GM18520 (cell line): Measurements from ENCODE around the gene GGN.

ENCODE experiments used
- ATAC-seq: cut with Tn5 transposase; IDR thresholded peaks from one replicate; pipeline ENCODE4 v1.9.1; 2021; ENCODE audit not compliant: unreplicated experiment

The GGN gene

DNA sequence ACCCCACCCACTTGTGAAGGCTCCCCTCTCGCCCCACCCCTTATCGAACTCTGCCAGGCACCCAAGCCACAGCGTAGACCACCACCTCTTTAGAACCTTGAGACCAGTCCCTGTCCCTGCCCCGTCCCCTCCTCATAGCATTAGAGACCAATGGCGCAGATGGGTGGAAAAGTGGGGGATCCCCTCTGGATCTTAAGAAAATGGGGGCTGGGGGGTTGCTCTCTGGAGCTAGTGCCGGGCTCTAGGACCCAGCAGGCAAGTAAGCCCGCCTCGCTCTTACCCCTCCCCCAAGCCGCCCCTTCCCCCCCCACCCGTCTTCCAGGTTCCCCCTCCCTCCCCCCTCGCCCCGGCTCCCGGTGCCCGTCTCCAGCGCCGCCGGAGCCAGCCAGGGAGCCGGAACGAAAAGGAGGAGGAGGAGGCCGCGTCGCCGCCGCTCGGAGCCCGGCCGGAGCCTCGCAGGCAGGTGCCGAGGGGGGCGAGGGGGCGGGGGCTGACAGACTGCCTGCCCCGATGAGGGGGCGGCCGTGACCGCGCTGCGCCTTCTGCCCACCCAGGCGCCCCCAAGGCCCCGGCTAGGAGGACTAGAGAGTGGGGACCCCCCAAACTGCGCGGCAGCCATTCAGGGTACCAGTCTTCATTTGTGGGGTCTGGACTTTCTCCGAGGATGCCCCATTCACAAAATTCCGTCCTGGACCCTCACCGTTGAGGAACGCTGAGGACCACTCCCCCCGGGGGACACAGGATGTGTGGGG, 691 bp upstream of the GGN start, which contains the start of gene SPRED3:
Gene SPRED3 (plus strand): TSS at position 349 of the 752 bp plus-strand sequence. CDS start 1,606 bp downstream, outside the sequence.
- no peak for ATAC-seq

DNA sequence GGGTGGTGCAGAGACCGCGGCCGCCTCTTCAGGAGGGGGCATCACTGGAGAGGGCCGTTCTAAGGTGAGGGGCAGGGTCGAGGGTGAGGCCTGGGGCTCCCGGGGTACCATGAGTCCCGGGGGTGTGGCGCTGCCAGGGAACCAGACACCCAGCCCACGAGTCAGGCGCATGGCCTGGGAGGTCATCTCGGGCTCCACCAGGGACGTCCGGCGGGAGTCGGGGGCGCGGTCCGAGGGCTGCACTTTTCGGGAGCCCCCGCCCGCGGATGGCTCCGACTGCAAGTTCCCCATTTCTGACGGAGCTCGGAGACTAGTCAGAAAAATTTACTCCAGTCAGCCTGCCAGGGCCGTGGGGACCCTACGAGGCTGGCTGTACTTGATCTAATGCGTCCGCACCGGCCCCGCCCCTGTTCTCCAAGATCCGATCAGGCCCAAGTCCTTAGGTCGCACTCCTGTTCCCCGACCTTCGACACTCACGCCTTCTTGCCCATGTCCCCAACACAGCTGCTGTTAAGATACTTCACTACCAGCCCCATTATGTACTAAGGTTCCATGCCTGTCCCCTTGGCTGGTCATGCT, 774 bp downstream of the GGN start:
- no peak for ATAC-seq

DNA sequence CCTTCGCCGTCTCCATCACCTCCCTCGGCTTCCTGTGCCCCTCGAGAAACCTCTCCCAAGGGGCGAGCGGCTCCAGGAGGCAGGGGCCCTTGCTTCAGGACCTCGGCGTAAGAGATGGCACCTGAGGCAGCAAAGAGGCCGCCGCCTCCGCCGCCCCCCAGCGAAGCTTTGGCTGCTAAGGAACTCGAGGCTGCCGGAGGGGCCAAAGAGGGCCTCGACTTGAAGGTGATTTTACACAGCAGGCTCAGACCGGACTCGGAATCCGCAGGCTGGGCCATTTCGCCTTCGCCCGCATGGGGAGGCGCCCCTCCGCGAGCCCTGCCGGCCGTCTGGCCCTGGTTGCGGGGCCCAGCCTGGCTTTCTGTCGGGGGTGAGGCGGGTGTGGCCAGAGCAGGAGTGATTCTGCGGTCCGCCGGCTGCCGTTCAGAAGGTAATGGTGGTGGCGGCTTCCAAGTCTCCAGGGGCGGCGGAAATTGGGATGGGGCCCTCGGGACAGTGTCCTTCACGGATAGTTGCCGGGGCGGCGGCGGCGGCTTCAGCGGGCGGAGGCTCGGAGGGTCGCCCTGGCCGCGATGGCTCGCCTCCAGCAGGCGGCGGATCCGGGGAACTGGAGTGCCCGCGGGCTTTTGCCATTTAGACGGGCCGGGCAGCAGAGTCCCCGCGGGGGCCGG, 1.4 kb downstream of the GGN start:
- no peak for ATAC-seq

DNA sequence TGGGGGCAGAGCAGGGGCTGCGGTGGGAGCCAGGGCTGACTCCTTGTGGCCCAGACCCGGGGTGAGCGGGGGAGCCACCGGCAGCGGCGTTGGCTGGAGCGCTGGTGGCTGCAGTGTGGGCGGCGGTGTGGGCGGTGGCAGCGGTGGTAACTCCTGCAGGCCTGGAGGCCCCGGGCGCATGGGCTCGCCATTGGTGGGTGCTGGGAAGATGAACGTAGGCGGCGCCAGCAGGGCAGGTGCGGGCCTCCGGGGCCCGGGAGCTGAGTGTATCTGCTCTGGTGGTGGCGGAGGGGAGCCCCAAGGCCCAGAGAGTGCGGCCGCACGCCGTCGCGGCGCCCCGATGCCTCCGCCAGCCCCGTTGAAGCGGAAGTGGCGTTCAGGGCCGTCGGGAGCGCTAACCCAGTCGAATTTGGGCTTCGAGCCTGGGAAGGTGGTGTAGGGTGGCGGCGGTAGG, 2.0 kb downstream of the GGN start:
- no peak for ATAC-seq

DNA sequence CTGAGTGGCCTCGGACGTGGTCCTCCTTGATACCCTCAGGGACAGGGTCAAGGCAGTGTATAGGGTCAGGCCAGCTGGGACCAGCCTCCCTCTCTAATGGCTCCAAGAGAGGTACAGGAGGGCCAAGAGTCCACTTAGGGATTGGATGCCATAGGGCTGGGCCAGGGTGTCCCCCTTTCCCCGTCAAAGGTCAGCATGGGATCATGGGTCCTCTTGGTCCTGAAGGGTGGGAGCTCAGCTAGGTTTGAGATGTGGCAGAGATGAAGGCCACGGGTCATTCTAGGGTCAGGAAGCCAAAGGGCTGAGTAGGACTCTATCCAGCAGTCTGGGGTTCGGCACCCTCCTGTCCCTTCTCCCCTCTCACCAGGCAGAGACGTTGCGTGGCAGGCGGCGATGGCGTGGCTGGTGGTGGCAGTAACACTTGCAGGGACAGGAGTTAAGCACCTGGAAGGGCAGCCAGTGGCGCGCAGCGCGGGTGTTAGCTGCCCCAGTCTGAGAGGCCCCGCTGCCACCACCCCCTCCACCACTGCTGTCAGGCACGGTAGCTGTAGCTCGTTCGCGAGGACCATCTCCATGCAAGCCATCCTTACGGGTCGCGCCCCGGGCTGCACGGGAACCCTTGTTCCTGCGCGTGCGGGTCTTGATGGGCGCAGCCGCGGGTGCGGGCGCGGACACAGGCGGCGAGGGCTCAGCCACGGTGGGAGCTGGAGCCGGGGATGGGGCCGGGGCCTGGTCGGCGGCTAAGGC, 2.6 kb downstream of the GGN start:
- ATAC-seq, result no peak

DNA sequence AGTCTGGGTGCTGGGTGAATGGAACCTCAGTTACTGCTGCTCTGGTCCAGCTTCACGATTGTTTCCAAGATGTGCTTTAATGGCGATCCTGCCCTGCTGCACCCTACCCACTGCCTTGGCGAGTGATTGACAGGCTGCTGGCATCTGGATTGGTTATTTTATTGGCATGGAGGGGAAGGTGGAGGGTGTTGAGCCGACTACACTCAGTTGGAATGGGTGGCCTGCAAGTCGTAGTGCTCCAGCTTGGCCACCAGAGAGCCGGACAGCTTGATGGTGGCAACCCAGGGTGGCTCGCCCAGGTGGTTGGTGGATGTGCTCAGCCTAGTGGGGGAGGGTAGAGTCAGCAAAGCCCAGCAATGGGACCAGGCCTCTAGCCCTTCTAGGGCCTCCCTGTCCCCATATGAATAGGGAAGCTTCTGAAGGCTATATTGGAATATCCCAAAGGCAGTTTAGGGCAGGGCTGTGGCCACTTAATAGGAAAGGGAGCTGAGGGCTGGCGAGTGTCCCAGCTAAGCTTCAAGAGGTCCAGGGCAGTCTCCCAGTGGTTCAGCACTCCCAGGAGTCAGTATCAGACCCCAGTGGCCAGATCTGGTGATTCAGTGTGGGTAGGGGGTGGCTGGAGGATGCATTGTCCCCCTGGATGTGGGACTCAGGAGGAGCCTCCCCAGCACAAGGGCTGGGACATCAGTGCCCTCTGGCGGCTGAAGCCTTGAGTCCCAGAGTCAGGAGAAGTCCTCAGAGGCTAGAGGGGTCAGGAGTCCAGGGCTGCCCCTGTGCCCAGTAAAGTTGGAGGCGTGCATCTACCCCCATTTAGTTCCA, 3.4 kb downstream of the GGN start:
- ATAC-seq, result no peak

DNA sequence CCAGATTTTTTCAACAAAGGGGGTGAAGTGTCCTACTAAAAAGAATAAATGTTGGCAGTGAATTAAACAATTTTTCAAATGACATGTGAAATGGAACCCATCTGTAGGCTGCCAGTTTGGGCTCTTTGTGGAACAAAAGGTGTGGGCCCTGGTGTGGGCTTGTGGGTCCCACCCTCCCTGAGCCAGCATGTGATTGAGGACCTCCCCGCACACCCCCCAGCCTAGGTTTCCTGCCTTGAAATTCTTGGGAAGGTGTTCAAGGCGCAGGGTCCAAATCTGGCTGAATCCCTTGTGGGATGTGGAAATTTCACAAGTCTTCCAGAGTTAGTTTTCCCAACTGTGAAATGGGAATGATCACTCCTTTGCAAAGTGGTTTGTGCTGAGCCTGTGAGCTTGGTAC, 4.1 kb downstream of the GGN start:
- no peak for ATAC-seq

DNA sequence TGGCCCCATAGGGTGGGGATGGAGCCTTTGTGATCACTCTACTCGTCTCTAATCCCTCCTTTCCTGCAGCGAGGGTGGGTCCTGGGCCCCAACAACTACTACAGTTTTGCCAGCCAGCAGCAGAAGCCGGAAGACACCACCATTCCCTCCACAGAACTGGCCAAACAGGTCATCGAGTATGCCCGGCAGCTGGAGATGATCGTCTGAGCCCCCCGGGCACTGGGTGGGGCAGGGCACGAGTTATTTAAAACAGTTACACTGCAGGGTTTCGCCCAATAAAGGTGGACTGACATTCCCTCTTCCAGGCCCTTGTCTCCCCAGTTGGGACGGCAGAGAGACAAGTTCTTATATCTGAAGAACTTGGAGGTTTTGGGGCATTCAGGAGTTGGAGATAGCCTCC, 4.7 kb downstream of the GGN start:
- no peak for ATAC-seq

DNA sequence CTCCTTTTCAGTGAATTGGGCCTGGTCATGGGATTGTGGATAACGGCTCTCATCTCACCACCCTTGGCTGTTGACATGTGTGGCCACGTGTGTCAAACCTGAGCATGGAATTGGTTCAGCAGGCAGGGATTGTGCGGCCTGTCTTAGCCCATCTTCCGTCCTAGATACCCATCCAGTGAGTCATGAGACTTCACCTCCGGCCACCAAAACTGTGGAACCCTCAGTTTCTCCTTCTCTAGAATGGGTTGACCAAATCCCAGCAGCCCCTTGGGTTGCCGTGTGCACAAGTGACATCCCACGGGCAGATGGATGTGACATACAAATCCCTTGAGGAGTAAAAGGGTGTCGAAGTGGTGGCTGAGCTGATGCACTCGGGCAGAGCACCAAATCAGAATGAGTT, 6.7 kb downstream of the GGN start:
- ATAC-seq, result no peak

DNA sequence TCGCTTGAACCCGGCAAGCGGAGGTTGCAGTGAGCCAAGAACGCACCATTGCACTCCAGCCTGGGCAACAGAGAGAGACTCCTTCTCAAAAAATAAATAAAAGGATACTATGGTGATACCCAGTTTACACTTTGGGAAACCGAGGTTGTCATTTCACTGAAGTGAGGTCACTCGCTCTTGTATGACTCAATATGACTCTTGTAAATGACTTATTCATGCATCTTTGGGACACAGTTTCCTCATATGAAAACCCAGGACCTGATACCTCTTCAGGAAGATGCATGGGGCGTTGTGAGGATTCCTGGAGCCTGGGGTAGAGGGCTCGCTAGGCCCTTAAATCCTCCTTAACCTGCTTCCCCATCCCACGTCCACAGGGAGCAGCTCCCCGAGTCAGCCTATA, 9.0 kb downstream of the GGN start:
- no peak for ATAC-seq

DNA sequence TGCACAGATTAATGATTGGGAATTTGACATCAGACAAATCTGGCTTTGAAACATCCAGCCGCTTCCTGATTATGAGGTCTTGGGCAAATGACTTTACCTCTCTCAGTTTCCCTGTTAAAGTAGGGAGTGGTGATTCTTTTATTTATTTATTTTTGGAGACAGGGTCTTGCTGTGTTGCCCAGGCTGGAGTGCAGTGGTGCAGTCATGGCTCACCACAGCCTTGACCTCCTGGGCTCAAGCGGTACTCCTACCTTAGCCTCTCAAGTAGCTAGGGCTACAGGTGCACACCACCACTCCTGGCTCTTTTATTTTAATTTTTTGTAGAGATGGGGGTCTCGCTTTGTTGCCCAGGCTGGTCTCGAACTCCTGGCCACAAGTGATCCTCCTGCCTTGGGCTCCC, 10.8 kb downstream of the GGN start:
- no peak for ATAC-seq

DNA sequence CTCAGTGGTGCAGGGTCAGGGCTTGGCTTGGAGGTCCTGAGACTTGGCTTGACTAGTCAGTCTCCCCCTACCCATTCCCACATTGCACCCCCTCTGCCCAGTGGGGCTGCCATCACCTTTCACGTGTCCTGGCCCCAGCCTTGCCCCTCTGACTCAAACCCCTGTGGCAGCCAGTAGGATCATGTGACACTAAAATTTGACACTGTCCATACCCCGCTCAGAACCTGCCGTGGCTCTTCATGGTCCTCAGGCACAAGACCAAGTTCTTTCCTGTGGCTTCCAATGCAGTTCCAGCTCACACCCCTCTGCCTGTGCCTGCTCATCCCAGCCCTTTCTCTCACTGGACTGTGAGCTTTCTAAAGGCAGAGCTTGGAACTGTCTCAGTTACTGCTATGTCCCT, 11.3 kb downstream of the GGN start:
- no peak for ATAC-seq

DNA sequence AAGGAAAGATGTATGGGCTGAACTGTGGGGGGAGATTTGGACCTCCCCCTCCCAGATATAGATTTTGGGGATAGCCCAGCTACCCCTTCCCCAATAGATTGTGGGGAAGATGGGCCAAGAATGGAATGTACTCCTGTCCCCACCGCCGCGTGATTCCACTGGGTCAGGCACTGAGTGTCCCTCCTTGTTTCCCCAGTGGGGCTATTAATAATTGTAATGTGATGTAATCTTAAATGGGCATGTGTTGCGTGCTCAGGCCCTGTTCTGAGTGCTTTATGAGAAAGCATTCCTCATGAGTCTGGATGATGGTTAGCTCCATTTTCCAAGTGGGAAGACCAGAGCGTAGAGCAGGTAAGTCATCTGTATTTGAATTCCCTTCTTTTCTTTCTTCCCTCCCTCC, 12.1 kb downstream of the GGN start:
- no peak for ATAC-seq

DNA sequence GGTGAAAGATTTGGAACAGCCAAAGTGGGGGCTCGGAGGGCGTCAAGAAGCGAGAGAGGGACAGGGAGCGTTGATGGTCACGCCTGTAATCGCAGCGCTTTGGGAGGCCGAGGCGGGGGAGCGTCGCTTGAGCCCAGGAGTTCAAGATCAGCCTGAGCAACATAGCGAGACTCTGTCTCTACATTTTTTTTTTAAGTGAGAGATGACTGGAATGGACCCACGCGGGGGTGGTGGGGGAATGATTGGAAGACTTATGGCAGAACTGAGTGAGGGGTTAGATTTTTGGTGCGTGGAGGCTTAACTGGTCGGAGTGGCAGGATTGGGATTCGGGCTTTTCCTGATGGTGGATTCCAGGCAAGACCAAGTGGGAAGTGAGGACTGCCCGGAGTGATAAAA, 12.7 kb downstream of the GGN start:
- ATAC-seq, result no peak

DNA sequence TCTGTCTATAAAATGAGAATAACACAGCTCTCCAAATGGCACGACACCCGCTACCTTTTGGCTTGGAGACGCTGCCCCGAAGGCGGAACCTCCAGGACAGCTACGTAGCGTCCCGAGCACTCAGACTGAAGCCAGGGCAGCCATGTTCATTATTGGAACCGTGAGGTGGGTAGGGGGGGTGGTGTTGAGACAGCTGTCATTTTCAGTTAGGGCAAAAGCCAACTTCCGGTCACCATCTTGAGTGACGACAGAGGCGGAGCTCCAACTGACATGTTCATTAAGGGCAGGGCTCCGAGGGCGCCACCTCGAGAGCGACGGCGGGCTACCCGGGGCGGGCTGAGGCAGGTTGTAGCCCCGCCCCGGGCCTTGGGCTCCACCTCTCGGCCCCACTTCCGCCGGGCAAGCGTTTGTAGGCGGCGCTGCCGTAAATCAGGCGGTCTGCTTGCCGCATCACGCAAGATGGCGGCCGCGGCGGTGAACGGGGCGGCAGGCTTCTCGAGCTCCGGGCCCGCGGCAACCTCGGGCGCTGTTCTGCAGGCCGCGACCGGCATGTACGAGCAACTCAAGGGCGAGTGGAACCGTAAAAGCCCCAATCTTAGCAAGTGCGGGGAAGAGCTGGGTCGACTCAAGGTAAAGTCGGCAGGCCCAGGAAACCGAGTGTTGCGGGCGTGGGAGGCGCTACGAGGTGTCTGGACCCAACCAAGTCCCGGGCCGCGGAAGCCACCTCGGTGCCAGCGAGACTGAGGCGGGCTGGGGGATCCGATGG, 13.3 kb downstream of the GGN start, which contains the start of gene PSMD8:
Gene PSMD8 (plus strand): TSS at position 240 of the 766 bp plus-strand sequence. CDS start 31 bp downstream, at position 271.
- peak; percentile 96 for ATAC-seq

DNA sequence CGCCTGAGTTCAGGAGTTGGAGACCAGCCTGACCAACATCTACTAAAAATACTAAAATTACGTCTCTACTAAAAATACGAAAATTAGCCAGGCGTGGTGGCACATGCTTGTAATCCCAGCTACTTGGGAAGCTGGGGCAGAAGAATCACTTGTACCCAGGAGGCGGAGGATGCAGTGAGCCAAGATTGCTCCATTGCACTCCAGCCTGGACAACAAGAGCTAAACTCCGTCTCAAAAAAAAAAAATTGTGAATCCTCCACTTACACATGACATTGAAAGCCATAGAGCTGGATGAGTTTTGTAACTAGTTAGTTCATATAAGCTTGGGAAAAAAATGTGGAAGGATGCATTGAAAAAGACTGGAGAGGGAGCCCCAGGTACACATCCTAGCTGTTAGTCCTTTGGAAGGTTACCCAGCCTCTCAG, 13.9 kb downstream of the GGN start:
- no peak for ATAC-seq

DNA sequence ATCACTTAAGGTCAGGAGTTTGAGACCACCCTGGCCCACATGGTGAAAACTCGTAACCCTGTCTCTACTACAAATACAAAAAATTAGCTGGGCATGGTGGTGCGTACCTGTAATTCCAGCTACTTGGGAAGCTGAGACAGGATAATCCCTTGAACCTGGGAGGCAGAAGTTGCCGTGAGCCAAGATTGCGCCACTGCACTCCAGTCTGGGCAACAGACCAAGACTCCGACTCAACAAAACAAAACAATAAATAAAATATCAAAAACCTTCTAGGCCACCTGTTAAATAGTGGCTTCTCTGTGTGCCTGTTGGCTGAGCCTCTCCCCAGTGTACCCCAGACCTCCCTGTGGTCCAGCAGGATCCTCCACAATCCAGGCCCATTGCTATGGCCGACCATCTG, 16.8 kb downstream of the GGN start:
- ATAC-seq, result no peak

DNA sequence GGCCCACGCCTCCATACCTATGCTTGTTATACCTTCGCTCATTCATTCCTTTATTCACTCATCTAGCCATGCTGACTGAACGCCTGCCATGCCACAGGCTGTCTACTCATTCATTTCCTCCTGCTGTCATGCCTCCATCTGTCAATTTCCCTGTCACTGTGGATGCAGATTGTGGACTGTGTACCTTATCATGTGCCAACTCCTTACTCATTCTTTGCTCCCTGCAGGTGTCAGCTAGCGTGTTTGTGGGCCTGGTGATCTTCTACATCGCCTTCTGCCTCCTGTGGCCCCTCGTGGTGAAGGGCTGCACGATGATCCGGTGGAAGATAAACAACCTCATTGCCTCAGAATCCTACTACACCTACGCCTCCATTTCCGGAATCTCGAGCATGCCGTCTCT, 17.5 kb downstream of the GGN start:
- no peak for ATAC-seq

DNA sequence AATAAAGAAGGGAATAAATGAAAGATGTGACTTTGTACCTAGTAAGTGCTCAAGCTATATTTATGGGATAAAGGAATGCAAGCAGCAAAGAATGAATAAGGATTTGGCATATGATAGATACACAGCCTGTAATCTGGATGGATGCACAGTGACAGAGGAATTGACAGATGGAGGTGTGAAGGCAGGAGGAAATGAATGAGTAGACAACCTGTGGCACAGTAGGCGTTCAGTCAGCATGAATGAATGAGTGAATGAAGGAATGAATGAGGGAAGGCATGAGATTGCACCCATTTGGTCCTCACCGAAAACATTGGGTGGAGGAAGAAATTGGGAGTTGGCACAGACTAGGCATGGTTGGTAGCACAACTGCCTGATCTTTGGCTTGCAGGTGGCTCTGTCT, 18.2 kb downstream of the GGN start:
- ATAC-seq, result no peak

DNA sequence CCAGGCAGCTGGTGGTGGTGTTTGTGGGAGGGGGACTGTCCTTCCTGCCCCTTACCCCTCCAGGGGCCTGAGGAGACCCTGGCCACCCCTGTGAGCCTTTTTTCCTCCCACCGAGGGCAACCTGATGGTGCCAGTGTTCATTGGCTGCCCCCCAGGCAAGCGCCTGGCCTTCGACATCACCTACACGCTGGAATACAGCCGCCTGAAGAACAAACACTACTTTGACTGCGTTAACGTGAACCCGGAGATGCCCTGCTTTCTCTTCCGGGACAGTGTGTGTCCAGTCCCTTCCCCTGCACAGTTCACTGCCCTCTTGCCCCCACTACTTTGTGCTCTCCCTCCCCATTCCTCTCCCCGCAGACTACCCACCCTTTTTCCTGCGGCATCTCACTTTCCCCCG, 20.8 kb downstream of the GGN start:
- ATAC-seq, result no peak
